ENCODE results near the gene NUDT4.
A peak's percentile ranks its signal among the peaks of the same experiment; 100 is the strongest.
"Not testable (repeated sequence)": the region's sequence is repeated elsewhere in the genome, so short reads cannot be mapped to it uniquely, and the experiment has no call there.

NUDT4 gene

DNA sequence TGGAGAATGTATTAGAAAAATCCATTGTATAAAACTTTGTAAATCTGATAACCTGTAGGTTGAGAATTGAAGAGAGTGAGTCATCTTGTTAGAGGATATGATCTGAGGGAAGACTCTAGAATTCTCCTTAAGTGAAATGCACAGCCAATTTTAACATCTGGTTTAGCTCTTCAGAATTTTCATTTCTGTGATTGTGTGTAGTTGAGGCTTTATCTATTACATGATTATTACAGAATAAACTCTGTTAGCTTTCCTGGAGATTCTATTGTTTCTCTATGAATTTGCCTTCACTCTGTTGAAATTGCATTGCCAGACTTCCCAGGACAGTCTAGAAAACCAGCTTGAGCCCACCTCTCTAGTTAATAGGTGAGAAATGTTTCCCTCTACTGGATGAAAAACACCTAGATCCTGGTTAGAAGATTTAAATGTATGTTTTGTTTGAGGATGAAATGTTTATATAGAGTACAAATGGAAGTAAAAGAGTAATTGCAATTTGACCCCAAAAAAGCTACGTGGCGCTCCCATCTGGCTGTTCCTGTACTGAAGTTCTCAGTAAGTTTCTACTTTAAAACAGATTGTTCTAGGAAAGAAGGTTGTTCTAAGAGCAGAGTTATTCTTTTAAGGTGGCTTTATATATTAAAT lies 2.9 kb downstream of the NUDT4 start:
- peak; percentile 34 for DNase-seq (ENCODE audit: low read depth)
- TF ChIP-seq, protein P1, sequence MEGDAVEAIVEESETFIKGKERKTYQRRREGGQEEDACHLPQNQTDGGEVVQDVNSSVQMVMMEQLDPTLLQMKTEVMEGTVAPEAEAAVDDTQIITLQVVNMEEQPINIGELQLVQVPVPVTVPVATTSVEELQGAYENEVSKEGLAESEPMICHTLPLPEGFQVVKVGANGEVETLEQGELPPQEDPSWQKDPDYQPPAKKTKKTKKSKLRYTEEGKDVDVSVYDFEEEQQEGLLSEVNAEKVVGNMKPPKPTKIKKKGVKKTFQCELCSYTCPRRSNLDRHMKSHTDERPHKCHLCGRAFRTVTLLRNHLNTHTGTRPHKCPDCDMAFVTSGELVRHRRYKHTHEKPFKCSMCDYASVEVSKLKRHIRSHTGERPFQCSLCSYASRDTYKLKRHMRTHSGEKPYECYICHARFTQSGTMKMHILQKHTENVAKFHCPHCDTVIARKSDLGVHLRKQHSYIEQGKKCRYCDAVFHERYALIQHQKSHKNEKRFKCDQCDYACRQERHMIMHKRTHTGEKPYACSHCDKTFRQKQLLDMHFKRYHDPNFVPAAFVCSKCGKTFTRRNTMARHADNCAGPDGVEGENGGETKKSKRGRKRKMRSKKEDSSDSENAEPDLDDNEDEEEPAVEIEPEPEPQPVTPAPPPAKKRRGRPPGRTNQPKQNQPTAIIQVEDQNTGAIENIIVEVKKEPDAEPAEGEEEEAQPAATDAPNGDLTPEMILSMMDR (IDR thresholded peaks at IDR 0.05; ENCODE audit: insufficient read depth, low read depth, low read length, missing control alignments): peak; percentile 16
- peak overlapping the region; percentile 82 for H3K4me3 ChIP-seq (ENCODE audit: low read length)

DNA sequence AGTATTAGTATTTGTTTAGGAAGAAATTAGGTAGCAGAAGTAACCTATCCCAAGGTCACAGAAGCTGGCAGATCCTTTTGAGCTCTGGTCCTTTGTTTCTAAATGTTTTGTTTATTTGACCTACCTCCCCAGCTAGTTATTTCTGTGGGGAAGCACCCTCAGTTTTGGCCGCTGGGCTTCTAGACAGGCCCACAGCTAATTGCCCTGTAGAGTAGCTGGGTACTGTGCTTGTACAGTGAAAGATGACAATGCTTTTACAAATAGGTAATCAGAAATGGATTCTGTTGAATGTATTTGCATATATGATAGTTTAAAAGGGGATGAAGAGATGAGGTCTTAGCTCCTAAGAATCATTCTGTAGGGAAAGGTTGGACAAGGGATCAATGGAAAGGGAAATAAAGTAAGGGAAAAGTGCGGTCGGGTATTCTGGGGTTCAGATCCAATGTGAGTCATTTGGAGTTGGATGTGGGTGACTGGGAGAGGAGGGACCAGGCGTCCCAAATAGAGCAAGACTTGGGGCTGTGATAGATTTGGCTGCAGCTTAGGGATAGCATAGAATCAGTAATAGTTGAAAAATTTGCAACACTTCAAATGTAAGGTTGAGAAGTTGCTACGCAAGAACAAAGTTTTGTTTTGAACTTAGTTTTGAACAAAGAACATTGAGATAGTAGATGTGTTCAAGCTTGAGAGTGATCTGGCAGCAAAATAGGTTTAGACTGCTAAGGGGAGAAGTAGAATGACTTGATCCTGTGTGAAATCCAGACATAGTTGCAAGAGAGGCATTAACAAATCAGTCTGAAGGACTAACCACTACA lies 3.6 kb downstream of the NUDT4 start:
- TF ChIP-seq, protein P1 (IDR thresholded peaks at IDR 0.05; ENCODE audit: insufficient read depth, low read depth, low read length, missing control alignments): no peak
- DNase-seq (ENCODE audit: low read depth): no peak
- peak overlapping the region; percentile 5 for H3K4me3 ChIP-seq (ENCODE audit: low read length)

DNA sequence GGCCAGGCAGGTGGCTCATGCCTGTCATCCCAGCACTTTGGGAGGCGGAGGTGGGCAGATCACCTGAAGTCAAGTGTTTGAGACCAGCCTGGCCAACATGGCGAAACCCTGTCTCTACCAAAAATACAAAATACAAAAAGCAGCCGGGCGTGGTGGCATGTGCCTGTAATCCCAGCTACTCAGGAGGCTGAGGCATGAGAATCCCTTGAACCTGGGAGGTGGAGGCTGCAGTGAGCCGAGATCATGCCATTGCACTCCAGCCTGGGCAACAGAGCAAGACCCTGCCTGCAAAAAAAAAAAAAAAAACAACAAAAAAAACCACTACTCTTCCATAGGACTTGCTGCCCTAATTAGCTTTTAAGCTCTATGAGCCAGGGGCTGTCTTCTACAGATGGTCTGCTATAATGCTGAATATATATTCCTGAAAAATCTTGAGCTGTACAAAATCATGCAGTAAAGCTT lies 4.3 kb downstream of the NUDT4 start:
- H3K4me3 ChIP-seq (ENCODE audit: low read length); DNase-seq (ENCODE audit: low read depth): not testable (repeated sequence)

DNA sequence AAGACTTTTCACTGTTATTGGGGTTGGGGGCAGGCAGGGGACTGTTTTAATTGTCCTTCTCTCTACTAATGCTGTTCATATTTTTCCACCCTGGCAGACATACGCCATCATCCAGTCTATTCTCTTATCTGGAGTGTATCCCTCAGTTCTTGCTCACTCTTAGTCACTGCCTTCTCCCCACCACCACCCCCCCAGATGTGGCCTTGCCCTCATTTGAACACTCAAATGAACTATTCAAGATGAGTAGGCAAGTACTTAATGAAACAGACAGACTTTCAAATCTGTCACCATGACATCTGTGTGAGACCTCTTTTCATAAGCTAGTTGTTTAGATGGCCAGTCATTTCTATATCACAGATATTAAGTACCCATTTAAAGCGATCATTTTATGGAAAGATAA lies 10.1 kb downstream of the NUDT4 start:
- TF ChIP-seq, protein P1 (IDR thresholded peaks at IDR 0.05; ENCODE audit: insufficient read depth, low read depth, low read length, missing control alignments): no peak
- DNase-seq (ENCODE audit: low read depth): peak; percentile 63
- H3K4me3 ChIP-seq (ENCODE audit: low read length): no peak overlapping the region

DNA sequence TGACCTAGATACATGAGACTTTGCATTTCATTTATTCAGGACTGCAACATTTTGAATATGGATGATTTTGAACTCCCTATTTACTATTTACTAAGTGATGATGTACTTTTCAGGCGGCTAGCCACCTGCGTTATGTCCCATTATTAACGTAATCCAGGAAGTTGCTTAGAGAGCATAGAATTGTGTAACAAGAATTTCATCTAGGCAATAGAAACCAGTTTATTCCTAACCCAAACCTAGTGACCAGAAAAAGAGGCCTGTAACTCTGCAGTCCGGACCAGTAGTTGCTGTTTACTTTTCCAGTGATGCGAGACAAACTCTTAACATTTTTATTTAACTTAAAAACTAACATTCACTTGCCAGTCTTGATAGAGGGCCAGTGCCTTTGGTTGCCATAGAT lies 12.3 kb downstream of the NUDT4 start:
- H3K4me3 ChIP-seq (ENCODE audit: low read length): no peak overlapping the region
- DNase-seq (ENCODE audit: low read depth): no peak
- TF ChIP-seq, protein P1 (IDR thresholded peaks at IDR 0.05; ENCODE audit: insufficient read depth, low read depth, low read length, missing control alignments): no peak

DNA sequence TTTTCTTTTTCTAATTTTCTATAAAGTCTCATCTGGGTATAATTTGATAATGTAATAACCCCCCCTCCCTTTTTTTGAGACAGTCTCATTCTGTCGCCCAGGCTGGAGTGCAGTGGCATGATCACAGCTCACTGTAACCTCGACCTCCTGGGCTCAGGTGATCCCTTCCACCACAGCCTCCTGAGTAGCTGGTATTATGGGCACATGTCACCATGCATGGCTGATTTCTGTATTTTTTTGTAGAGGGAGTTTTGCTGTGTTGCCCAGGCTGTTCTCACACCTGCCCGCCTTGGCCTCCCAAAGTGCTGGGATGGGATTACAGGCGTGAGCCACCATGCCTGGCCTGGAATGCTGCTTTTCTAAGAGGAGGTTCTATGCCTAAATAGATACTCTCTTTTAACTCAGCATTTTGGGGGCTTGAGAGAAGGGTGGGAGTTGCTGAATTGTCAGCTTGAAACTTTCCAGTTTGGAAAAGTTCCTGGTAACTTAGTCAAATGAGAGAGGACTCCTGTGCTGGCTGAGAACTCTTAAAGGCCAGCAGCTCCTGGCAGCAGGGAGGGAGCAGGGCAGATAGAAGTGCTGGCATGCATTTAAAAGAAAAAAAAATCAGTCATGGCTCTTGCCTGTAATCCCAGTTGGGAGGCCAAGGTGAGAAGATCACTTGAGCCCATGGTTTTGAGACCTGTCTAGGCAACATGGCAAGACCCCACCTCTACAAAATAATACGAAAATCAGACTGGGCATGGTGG lies 13.0 kb downstream of the NUDT4 start:
- no peak overlapping the region for H3K4me3 ChIP-seq (ENCODE audit: low read length)
- no peak for DNase-seq (ENCODE audit: low read depth)
- TF ChIP-seq, protein P1 (IDR thresholded peaks at IDR 0.05; ENCODE audit: insufficient read depth, low read depth, low read length, missing control alignments): no peak

DNA sequence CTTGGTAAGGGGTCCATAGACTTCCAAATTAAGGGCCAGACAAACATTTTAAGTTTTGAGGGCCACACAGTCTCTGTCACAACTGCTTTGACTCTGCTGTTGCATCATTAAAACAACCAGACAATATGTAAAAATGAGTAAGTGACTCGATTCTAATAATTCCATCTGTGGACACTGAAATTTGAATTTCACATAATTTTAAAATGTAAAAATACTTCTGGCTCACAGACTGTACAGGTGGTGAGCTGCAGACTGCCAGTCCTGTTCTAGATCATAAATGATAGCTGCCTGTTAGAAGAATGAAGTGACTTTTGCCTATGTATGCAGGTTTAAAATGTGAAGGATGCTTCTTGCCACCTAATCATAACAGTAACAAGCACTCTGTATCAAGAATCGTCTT lies 15.7 kb downstream of the NUDT4 start:
- no peak for DNase-seq (ENCODE audit: low read depth)
- no peak overlapping the region for H3K4me3 ChIP-seq (ENCODE audit: low read length)
- TF ChIP-seq, protein P1 (IDR thresholded peaks at IDR 0.05; ENCODE audit: insufficient read depth, low read depth, low read length, missing control alignments): no peak

Measured in epithelial cell of esophagus (primary cell).